GM12878 (cell line): Measurements from ENCODE around the gene TBC1D19. TPM values are rescaled to one million over a fixed set of nuclear protein-coding genes. Genes with fewer than 3 reads are reported as not detected.

Source experiments
- ATAC-seq: fragments of 200-7000 bp; cut with Tn5 transposase; 3 replicates; pipeline ENCODE4 v1.9.1; 2020; ENCODE audit warnings: mild to moderate bottlenecking, moderate library complexity
- BruUV-seq: library from RNA; stranded (reverse); fragments of 400-500 nt; replicated peaks from 2 replicates; lab custom pipeline; 2021; lab: Mats Ljungman, UMichigan
- CTCF ChIA-PET: fragments of 300-600 bp; sonication (Branson Sonifier 250); formaldehyde crosslinking; extraction: SDS; loops from one replicate; lab custom pipeline; 2021; ENCODE audit warnings: inconsistent platforms; lab: Yijun Ruan, JAX
- POLR2A ChIA-PET: fragments of 350-600 bp; formaldehyde crosslinking; extraction: SDS; loops from one replicate; lab custom pipeline; 2021; ENCODE audit warnings: inconsistent platforms; lab: Charles Lee
- RAD21 ChIA-PET: fragments of 300-600 bp; sonication (Branson Sonifier 250); formaldehyde crosslinking; loops from one replicate; lab custom pipeline; 2023; ENCODE audit warnings: antibody characterized with exemption; ENCODE audit not compliant: unreplicated experiment; lab: Charles Lee
- SMC1A ChIA-PET: fragments of 300-600 bp; sonication (Branson Sonifier 250); formaldehyde crosslinking; loops from one replicate; lab custom pipeline; 2023; ENCODE audit not compliant: unreplicated experiment, uncharacterized antibody; lab: Charles Lee
- DNase-seq: peaks from one replicate; pipeline ENCODE4 v3.0.0-alpha.2; 2011; ENCODE audit warnings: low read depth, low spot score
- FAIRE-seq: peaks from 3 replicates; lab custom pipeline; 2011; peaks lifted over from hg19 to GRCh38; lab: Jason Lieb, UNC
- H2AFZ ChIP-seq: 2 replicates; pipeline ENCODE4 v1.6.0; 2011; ENCODE audit warnings: low read depth, low read length, control low read depth; ENCODE audit not compliant: control insufficient read depth
- H3K27ac ChIP-seq: 2 replicates; pipeline ENCODE4 v1.5.1; 2011; ENCODE audit warnings: control low read depth; ENCODE audit not compliant: control insufficient read depth, insufficient read depth
- H3K27me3 ChIP-seq, 2 experiments: replicated peaks in 1 of 2; 2 replicates each; pipeline versions ENCODE4 v1.6.0 to v1.6.1; 2011; ENCODE audit warnings: low read length in 1 of 2; ENCODE audit not compliant: control insufficient read depth in 2 of 2, insufficient read depth in 2 of 2
- H3K36me3 ChIP-seq, 2 experiments: 2 replicates each; pipeline ENCODE4 v1.5.1; 2011; ENCODE audit warnings: low read length in 1 of 2; ENCODE audit not compliant: control insufficient read depth in 2 of 2, insufficient read depth in 2 of 2
- H3K4me1 ChIP-seq: 2 replicates; pipeline ENCODE4 v1.6.1; 2011; ENCODE audit warnings: mild to moderate bottlenecking, low read length, moderate library complexity, mixed read lengths; ENCODE audit not compliant: control insufficient read depth, insufficient read depth
- H3K4me2 ChIP-seq: 2 replicates; pipeline ENCODE4 v1.6.0; 2011; ENCODE audit warnings: control low read depth; ENCODE audit not compliant: control insufficient read depth, insufficient read depth
- H3K4me3 ChIP-seq: fragments of 200-600 bp; sonication (generic); 2 replicates; pipeline ENCODE4 v1.5.1; 2016
- H3K79me2 ChIP-seq: 2 replicates; pipeline ENCODE4 v1.6.0; 2011; ENCODE audit warnings: low read length; ENCODE audit not compliant: control insufficient read depth, insufficient read depth
- H3K9ac ChIP-seq: 2 replicates; pipeline ENCODE4 v1.8.0; 2011; ENCODE audit warnings: low read length, control low read depth, mixed read lengths; ENCODE audit not compliant: control insufficient read depth, insufficient read depth
- H3K9me3 ChIP-seq: replicated peaks from 3 replicates; pipeline ENCODE4 v1.5.1; 2011; ENCODE audit warnings: mild to moderate bottlenecking, low read length; ENCODE audit not compliant: control insufficient read depth, insufficient read depth
- H4K20me1 ChIP-seq: 2 replicates; pipeline ENCODE4 v1.6.0; 2011; ENCODE audit not compliant: control insufficient read depth, insufficient read depth
- NKRF ChIP-seq: fragments of 450-650 bp; conservative IDR thresholded peaks from 2 replicates; pipeline ENCODE4 v1.6.1; 2017; ENCODE audit warnings: mild to moderate bottlenecking, moderate library complexity
- SMAD5 ChIP-seq: IDR thresholded peaks from 2 replicates; pipeline ENCODE4 v1.6.1; 2016; ENCODE audit warnings: antibody characterized with exemption, low read depth
- SREBF2 ChIP-seq: IDR thresholded peaks from 2 replicates; pipeline ENCODE4 v1.6.1; 2012; ENCODE audit warnings: mild to moderate bottlenecking, low read length
- SUPT20H ChIP-seq: IDR thresholded peaks from 2 replicates; pipeline ENCODE4 v1.6.1; 2011; ENCODE audit warnings: low read depth, mild to moderate bottlenecking, low read length, moderate library complexity, borderline replicate concordance; ENCODE audit not compliant: control insufficient read depth
- ZBTB40 ChIP-seq: fragments of 450-650 bp; IDR thresholded peaks from 2 replicates; pipeline ENCODE4 v1.6.1; 2016; ENCODE audit warnings: mild to moderate bottlenecking, moderate library complexity, borderline replicate concordance
- ZZZ3 ChIP-seq: IDR thresholded peaks from 2 replicates; pipeline ENCODE4 v1.6.1; 2011; ENCODE audit warnings: low read depth; ENCODE audit not compliant: control insufficient read depth, insufficient read length
- WGBS: methylation state at CpG from one replicate; pipeline ENCODE4 v1.1.6; 2016; ENCODE audit warnings: low lambda C conversion rate; ENCODE audit not compliant: insufficient replicate concordance, insufficient coverage; ENCODE audit errors: missing lambda C conversion rate; 5-methylcytosine and 5-hydroxymethylcytosine counted together
- in situ Hi-C: fragments of 300-500 bp; cut with MboI; formaldehyde crosslinking; loops from 9 replicates; pipeline ENCODE4 v1.14.3; 2018; ENCODE audit warnings: mixed read lengths
- intact Hi-C: fragments of 100-400 bp; cut with micrococcal nuclease; formaldehyde crosslinking; loops from one replicate; pipeline ENCODE4 v1.14.2; 2022; ENCODE audit not compliant: unreplicated experiment
- polyA plus RNA-seq, 11 experiments: library from polyadenylated mRNA; depleted of rRNA in 4 of 11; unstranded in 6 of 11; stranded (reverse) in 5 of 11; fragments of >200 nt; fragmentation: Nextera tagmentation in 4 of 11; fragmentation: Illumina TruSeq in 1 of 11; extraction: Ambion mirVana in 4 of 11; extraction: Trizol in 1 of 11; gene quantifications; 1 replicate in 1 of 11; 2 replicates in 10 of 11; pipeline versions ENCODE4 v1.2.1 to v1.2.3, GENCODE V29; 2011 to 2016; ENCODE audit warnings: inconsistent platforms in 2 of 11, missing spikeins in 2 of 11, low read depth in 1 of 11
- total RNA-seq, 4 experiments: library from RNA; depleted of rRNA in 3 of 4; stranded (reverse); fragments of >200 nt in 3 of 4; fragmentation: Illumina TruSeq in 1 of 4; extraction: Trizol in 1 of 4; gene quantifications; 2 replicates each; pipeline versions ENCODE4 v1.2.1 to v1.2.3, GENCODE V29; 2013 to 2021

Gene TBC1D19
- total and polyA plus RNA-seq, 10 of the 15 experiments (the other 5 are each of a cell fraction or from before 2014, with no cell fraction given), result 0.29 to 3.9 (median 2.1) TPM

- no peak overlapping the region for H2AFZ ChIP-seq
- FAIRE-seq, result no peak
- H4K20me1 ChIP-seq, result no peaks in the 10 kb centered on the region
- POLR2A ChIA-PET, result no interaction called here
- H3K36me3 ChIP-seq, result no peaks in the 10 kb centered on the region
- no peak overlapping the region for H3K4me2 ChIP-seq
- SMC1A ChIA-PET, result interaction anchor here (0.6 kb wide), 1 partner anchor 48 kb away, joined by 3 read pairs; no protein-coding TSS in a partner anchor
- ATAC-seq, result no peak
- CTCF ChIA-PET, result no interaction called here
- WGBS, result 94% methylated on average over 26 of the region's 26 CpGs
- H3K27me3 ChIP-seq, result no peaks in the 10 kb centered on the region
- no peaks in the 10 kb centered on the region for H3K79me2 ChIP-seq
- no peak overlapping the region for H3K4me3 ChIP-seq
- H3K9ac ChIP-seq, result no peak overlapping the region
- H3K9me3 ChIP-seq, result no peaks in the 10 kb centered on the region
- H3K27ac ChIP-seq, result no peak overlapping the region
- no peak for DNase-seq
- in situ Hi-C loops (no loop called here), intact Hi-C loops (no loop called here)
- RAD21 ChIA-PET, result no interaction called here
- no TSS peak for BruUV-seq
- no peak for TF ChIP-seq ZBTB40
- no peak for TF ChIP-seq NKRF
- TF ChIP-seq SMAD5, result no peak
- TF ChIP-seq ZZZ3, result no peak
- no peak for TF ChIP-seq SREBF2
- TF ChIP-seq SUPT20H, result no peak
- peaks cover 7% of the 10 kb centered on the region; the same call in 1 of the 2 replicates for H3K4me1 ChIP-seq
These were observed 220.6 kb downstream of the TBC1D19 start for GRCh38 chr4:26804451-26804850.
